GM23248 (cell line): Measurements from ENCODE around the gene CAMTA1.

ENCODE experiments used
- EZH2 ChIP-seq: fragments of 200-600 bp; sonication (generic); IDR thresholded peaks from 2 replicates; pipeline ENCODE4 v1.6.1; 2018; ENCODE audit warnings: antibody characterized with exemption, mild to moderate bottlenecking; ENCODE audit not compliant: insufficient read depth, poor library complexity, severe bottlenecking
- EZH2phosphoT487 ChIP-seq: fragments of 200-600 bp; sonication (generic); IDR thresholded peaks from 2 replicates; pipeline ENCODE4 v1.6.1; 2018; ENCODE audit warnings: antibody characterized with exemption, moderate library complexity, mild to moderate bottlenecking, low read depth; ENCODE audit not compliant: insufficient read depth

- TF ChIP-seq EZH2 = no peak
- TF ChIP-seq EZH2phosphoT487 = no peak
Observed at GRCh38 chr1:6859415-6860343, 74.4 kb downstream of the CAMTA1 start.
